Hepatocyte (in vitro differentiated cells): Measurements from ENCODE around the gene ANXA2.

Source experiments
- CTCF ChIP-seq: fragments of 200-600 bp; sonication (generic); IDR thresholded peaks from 2 replicates; pipeline ENCODE4 v1.5.1; 2016; ENCODE audit warnings: antibody characterized with exemption, mild to moderate bottlenecking; ENCODE audit not compliant: poor library complexity
- EZH2phosphoT487 ChIP-seq: fragments of 200-600 bp; sonication (generic); IDR thresholded peaks from one replicate; pipeline ENCODE4 v1.6.1; 2018; ENCODE audit warnings: antibody characterized with exemption, mild to moderate bottlenecking, low read depth, moderate library complexity; ENCODE audit not compliant: unreplicated experiment, severe bottlenecking

GRCh38 chr15:60411774-60412425 is 14.1 kb upstream of the ANXA2 start:
- TF ChIP-seq CTCF (no peak), EZH2phosphoT487 (no peak)
